GM18951 (cell line): ENCODE measurements around the gene APCDD1.
"Not testable (repeated sequence)": the region's sequence is repeated elsewhere in the genome, so short reads cannot be mapped to it uniquely, and the experiment has no call there.

Experiments used
- POLR2A ChIP-seq: IDR thresholded peaks from 4 replicates; pipeline ENCODE4 v1.6.1; 2011; ENCODE audit warnings: mild to moderate bottlenecking; ENCODE audit not compliant: insufficient read length, insufficient read depth; ENCODE audit errors: extremely low read depth
- in situ Hi-C: fragments of 300-500 bp; cut with MboI; formaldehyde crosslinking; loops from one replicate; pipeline ENCODE4 v1.12.0; 2022; ENCODE audit warnings: low sequenced_read_pairs, mixed read lengths, inconsistent platforms; ENCODE audit not compliant: unreplicated experiment

Gene APCDD1

DNA sequence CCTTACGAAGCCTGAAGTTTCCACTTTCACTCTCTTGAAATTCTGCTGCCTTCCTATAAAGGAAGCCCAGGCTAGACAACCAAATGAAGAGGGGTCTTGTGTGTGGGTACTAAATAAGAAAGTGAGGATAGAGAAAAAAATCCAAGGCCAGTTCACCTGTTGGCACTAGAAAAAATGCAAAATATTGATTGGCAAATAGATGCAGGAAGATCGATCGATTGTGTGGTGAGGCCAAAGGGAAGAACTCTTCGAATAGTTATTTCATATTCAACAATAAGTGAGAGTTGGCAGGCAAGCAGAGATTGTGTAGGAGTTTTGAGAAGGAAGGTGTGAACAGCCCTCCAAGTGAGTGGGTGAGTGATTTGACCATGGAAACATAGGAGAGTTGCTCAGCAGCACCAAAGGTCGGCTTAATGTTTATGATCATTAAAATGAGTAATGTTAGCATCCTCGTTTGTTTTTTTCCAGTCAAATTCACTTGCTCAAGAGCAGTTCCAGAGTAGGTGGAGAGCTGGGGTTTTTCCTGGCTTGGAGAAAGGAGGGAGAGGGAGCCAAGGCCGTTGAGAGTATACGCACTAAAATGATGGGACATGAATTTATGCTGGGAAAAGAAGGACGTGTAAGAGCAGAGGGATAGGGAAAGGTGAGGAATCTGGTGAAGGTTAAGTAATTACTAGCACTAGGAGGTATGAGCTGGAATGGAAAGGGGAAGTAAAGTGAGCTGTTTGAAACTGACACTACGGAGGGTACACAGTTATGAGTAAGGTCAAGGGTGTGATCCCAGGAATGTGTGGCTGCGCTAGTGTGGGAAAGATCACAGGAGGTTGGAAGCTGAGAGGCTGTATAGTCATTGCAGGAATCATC is 70.3 kb downstream of the APCDD1 start:
- no peak for TF ChIP-seq POLR2A
- in situ Hi-C loops: no loop called here

DNA sequence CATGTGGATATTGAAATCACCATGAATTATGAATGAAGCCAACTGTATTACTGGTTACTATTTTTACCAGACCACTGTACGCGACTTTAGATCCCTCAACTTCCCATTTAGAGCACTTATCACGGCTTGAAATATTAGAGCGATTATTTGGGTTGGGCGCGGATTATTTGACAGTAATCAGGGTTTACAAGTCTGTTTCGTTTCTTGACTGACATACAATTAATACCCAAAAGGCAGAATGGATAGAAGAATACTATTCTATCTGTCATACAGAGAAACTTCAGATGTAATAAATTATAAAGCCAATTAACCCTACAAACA is 70.9 kb downstream of the APCDD1 start:
- no peak for TF ChIP-seq POLR2A
- in situ Hi-C loops: no loop called here

DNA sequence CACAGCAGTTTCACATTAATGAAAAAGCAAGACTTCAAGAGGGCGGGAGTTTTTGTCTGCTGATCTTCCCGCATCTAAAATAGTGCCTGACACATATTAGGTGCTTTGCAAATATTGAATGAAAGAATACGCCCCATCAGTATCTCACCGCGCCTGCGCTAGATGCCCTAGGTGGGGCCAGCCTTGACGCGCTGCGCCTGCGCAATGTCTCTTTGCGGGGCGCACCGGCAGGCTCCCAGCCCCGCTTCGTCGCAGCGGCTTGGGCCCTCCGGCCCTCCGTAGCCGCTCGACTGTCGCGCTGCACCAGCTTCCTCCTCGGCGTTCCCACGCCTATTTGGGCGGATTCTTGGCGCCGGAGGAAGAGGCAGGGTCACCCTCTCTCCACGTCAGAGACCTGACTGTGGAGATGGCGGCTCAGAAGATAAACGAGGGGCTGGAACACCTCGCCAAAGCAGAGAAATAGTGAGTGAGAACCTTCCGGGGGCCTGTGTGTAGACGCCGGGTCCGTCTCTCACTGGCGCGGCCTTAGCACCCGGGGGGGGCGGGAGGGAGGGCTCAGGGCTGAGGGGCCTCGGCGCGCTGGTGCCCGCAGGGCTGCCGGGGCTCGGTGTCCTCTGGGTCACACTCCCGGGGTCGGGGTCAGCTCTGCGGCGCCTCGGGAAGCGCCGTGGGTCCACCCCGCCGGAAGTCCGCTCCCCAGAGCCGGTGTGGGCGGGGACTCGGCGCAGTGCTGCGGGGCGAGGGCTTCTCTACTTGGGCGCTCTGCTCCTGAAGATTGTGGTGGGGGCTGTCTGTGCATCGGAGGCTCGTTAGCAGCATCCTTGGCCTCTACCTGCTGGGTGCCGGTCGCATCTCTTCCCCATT is 71.5 kb downstream of the APCDD1 start, which contains the start of gene NAPG:
NAPG (plus strand) TSS at position 331 of the 864 bp plus-strand sequence; CDS start at position 407, 76 bp downstream.
- in situ Hi-C loops: no loop called here
- TF ChIP-seq POLR2A: peak; percentile 76

DNA sequence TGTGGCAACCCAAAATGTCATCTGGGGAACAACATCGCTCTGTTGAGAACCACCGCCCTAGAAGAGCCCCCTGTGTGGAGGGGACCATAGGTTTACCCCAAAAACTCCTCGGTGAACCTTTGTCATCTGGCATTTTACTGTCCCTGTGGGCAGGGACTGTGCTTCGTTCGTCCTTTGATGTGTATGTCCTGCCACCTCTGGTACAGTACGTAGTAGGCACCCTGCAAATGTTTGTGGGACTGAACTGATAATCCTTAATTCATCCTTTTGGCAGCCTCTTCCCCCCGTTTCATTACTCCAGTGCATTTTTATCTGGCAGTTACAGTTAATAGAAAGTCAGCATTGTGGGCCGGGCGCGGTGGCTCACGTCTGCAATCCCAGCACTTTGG is 72.1 kb downstream of the APCDD1 start:
- TF ChIP-seq POLR2A: no peak
- in situ Hi-C loops: no loop called here

DNA sequence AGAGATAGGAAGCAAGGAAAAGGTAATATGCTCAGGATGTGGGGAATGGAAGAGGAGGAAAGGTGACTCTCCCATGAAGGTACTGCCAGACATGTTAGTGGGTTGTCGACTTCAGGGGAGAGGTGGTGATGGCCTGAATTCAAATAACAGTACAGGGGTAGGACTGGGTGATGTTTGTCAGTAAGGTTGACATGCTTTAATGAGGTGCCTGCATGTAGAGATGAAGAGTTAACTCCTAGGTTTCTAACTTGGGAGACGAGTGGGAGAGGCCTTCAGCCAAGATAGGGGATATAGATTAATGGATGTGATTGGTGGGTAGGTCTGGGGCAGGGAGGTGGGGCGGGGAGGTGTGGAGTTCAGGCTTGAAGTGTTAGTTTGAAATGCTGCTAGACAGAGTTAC is 74.0 kb downstream of the APCDD1 start:
- TF ChIP-seq POLR2A: no peak
- in situ Hi-C loops: no loop called here

DNA sequence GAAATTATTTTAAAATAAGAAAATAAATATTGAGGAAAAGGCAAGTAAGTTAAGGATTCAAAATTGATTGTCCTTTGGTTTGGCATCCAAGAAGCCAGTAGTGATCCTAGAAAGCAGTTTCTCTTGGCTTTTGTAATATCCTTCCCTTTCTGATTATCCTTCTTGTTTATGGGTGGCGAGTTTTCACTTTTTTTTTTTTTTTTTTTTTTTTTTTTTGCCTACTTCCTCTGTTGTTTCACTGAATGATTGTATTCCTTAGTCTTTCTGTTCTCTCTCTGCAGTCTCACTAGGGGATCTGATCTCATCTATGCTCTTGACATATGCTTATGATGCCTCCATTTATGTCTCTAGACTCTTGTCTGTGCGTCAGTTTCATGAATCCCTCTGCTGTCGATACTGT is 75.6 kb downstream of the APCDD1 start:
- TF ChIP-seq POLR2A: no peak
- in situ Hi-C loops: loop anchor here (5.0 kb wide), 1 partner anchor 558 kb away; no protein-coding TSS in a partner anchor

DNA sequence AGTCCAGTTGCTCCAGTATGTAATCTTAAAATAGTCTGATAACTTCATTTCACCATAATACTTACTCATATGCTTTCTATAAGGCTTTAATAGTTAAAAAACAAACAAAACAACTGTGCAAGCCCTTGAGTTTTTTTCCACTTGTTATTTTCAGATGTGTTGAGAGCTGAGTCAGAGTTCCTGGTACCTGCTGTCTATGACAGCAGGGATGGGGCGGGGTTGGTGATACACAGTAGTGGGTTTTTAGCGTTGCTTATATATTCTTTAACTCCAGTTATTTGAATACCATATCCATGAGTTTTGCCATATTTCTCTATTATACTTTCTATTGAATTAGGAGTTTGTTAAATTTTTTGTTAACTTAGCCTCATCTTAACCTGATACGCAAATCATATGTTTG is 76.4 kb downstream of the APCDD1 start:
- in situ Hi-C loops: loop anchor here (5.0 kb wide), 1 partner anchor 559 kb away; no protein-coding TSS in a partner anchor
- no peak for TF ChIP-seq POLR2A

DNA sequence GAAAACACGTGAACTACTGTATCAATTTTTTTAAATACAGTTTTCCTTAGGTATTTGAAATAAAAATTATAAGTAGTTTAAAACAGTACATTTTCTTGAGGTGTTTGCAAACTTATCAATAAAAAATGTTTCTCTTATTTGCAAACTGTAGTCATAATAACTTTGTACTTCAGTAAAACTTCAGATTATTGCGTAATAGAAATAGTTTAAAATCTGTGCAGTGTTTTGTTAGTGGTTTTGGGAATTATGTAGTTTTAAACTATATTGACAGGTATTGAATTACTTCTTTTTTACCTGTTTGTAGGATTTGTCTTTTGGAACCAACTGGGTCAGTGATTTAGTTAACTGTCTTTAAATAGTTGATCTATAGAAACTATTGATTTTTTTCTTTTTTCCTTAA is 78.7 kb downstream of the APCDD1 start:
- TF ChIP-seq POLR2A: no peak
- in situ Hi-C loops: loop anchor here (5.0 kb wide), 1 partner anchor 561 kb away; no protein-coding TSS in a partner anchor

DNA sequence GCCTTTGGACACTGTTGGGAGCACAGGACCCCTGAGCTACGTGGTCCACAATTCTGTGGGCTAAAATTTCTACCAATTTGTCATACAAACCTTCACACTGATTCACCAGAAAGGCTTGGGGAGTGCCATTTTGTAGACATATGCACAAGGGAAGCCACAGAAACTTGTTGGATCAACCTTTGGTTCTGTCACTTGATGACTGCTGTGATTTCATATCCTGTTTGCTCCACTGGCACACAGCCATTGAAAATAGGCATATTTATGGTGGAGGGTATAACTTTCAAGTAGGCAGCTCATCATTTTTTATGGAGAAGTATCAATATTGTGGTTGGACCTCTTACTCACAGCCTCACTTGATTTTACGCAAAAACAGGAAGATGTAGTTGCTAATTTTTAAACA is 81.8 kb downstream of the APCDD1 start:
- in situ Hi-C loops: no loop called here
- TF ChIP-seq POLR2A: no peak

DNA sequence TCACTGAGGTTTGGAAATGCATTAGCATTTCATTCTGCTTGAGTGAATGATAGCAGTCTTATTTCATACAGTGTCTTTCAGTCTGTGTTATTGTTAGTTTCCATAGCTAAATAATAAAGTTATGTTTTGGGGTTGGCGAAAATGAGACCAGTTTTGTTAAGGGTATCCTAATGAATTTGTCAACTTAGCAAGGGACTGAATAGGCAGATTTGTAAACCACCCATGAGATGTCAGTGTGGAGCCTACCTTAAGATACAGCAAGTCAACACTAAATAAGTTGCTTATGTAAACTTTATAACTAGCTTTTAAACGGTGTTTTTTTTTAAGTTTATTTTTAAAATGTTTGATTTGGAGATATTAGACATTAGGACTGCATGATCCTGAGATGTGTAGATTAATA is 83.3 kb downstream of the APCDD1 start:
- TF ChIP-seq POLR2A: no peak
- in situ Hi-C loops: no loop called here

DNA sequence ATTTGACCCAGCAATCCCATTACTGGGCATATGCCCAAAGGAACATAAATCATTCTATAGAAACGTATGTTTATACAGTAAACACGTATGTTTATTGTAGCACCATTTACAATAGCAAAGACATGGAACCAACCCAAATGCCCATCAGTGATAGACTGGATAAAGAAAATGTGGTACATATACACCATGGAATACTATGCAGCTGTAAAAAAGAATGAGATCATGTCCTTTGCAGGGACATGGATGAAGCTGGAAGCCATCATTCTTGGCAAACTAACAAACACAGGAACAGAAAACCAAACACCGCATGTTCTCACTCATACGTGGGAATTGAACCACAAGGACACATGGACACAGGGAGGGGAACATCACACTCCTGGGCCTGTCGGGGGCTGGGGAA is 84.7 kb downstream of the APCDD1 start:
- in situ Hi-C loops: not testable (repeated sequence)
